Measurements from ENCODE around the gene PALLD.

DNA sequence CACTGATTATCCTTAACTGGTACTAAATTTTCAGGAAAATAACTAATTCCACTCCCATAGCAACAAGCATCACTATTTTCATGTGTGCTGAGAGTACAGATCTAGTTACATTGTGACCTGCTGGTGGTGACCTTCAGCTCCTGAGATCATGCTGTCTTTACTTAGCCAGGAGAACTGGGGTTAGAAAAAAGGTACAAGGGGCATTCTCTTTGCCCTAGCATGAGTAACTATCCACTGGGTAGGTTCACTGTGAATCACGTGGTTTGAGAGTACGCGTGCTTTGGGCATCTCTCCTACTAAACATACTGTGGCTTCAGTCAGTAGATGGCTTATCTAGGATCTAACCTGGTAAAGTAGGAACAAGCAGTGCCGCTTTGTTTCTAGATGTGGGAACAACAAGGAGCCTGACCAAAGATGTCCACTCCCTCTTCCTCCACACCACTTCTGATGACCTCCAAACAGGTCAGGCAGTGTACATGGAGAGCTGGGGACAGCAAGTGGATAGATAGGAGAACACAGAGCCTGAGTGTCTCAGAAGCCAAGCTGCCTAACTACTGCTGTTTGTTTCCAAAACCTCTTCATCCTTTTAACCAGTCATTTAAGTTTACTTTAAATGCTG is 423.0 kb downstream of the PALLD start:
- TF ChIP-seq, protein P1, sequence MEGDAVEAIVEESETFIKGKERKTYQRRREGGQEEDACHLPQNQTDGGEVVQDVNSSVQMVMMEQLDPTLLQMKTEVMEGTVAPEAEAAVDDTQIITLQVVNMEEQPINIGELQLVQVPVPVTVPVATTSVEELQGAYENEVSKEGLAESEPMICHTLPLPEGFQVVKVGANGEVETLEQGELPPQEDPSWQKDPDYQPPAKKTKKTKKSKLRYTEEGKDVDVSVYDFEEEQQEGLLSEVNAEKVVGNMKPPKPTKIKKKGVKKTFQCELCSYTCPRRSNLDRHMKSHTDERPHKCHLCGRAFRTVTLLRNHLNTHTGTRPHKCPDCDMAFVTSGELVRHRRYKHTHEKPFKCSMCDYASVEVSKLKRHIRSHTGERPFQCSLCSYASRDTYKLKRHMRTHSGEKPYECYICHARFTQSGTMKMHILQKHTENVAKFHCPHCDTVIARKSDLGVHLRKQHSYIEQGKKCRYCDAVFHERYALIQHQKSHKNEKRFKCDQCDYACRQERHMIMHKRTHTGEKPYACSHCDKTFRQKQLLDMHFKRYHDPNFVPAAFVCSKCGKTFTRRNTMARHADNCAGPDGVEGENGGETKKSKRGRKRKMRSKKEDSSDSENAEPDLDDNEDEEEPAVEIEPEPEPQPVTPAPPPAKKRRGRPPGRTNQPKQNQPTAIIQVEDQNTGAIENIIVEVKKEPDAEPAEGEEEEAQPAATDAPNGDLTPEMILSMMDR (IDR thresholded peaks at IDR 0.05), result no peak
- TF ChIP-seq POLR2AphosphoS5 (IDR thresholded peaks at IDR 0.05; ENCODE audit: low read depth, low read length) (no peak), SIN3A (IDR thresholded peaks at IDR 0.05; ENCODE audit: borderline replicate concordance, insufficient read depth, low read depth, low read length) (no peak)

Measured in Panc1 (cell line).